SIG-M5 (cell line): ENCODE data around the gene APOC1.
"Not testable (repeated sequence)": the region's sequence is repeated elsewhere in the genome, so short reads cannot be mapped to it uniquely, and the experiment has no call there.

Source experiments
- DNase-seq: peaks from one replicate; lab custom pipeline; 2025; lab: John Stamatoyannopoulos, UW

APOC1 gene

GRCh38 chr19:44889830-44890365 is 24.5 kb upstream of the APOC1 start:
- DNase-seq: no peak

- DNase-seq: peak; percentile 97
Measured at GRCh38 chr19:44890366-44891015, 23.9 kb upstream of the APOC1 start.

DNA sequence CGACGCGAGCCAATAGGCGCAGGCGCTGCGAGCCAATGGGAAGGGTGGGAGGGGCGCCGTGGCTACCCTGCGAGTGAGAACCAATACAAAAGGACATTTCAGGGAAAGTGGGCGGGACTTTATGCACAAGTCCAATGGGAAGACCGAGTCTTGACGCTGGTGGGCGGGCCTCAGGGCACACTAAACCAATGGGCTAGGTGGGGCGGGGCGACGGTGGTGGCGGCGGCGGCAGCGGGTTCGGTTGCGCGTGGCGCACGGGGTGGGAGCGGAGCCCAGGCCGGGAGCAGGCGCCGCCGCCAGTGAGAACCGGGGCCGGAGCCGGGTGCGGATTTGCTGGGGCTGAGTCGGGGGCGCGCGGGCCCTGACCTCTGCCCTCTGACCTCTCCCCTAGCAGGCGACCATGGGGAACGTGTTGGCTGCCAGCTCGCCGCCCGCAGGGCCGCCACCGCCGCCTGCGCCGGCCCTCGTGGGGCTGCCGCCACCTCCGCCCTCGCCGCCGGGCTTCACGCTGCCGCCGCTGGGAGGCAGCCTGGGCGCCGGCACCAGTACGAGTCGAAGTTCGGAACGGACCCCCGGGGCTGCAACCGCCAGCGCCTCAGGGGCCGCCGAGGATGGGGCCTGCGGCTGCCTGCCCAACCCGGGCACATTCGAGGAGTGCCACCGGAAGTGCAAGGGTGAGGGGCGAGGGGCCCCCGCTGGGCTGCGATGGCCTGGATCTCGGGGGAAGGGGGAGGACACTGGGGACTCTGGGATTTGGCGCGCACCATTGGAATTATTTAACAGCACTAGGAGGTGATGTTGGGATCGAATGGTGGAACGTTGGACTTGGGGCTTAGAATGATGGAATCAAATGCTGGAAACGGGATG is 23.2 kb upstream of the APOC1 start, which contains the start of gene TOMM40:
Gene TOMM40 (plus strand): TSS at position 239 of the 867 bp plus-strand sequence. CDS start 162 bp downstream, at position 401.
- DNase-seq: peak; percentile 96

DNA sequence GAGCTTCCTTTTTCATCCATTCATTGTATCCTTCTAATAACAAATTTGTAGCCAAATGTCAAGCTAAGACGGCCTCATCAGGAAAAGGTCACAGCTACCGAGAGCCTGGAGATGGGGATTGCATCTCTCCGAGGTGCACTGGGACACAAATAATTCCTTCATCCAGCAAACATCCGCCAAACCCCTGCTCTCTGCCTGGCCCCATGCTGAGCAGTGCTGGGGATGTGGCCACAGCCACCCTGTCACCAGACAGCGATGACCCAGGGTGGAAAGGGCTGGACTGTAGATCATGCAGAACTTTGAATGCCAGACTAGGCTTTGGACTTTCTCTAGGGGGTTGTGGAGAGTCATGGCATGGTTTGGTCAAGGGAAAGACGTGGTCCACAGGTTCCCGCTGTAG is 21.5 kb upstream of the APOC1 start:
- no peak for DNase-seq

GRCh38 chr19:44893332-44894051 is 20.9 kb upstream of the APOC1 start:
- no peak for DNase-seq

- DNase-seq: no peak
Measured at GRCh38 chr19:44894052-44894400, 20.4 kb upstream of the APOC1 start.

- no peak for DNase-seq
Measured at GRCh38 chr19:44894946-44895345, 19.5 kb upstream of the APOC1 start.

- no peak for DNase-seq
Measured at GRCh38 chr19:44897835-44898234, 16.6 kb upstream of the APOC1 start.

GRCh38 chr19:44900328-44901244 is 13.8 kb upstream of the APOC1 start:
- no peak for DNase-seq

DNA sequence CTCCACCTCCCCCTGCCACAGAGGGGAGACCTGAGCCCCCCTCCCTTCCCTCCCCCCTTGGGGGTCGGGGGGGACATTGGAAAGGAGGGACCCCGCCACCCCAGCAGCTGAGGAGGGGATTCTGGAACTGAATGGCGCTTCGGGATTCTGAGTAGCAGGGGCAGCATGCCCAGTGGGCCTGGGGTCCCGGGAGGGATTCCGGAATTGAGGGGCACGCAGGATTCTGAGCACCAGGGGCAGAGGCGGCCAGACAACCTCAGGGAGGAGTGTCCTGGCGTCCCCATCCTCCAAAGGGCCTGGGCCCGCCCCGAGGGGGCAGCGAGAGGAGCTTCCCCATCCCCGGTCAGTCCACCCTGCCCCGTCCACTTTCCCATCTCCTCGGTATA is 11.2 kb upstream of the APOC1 start:
- no peak for DNase-seq

DNA sequence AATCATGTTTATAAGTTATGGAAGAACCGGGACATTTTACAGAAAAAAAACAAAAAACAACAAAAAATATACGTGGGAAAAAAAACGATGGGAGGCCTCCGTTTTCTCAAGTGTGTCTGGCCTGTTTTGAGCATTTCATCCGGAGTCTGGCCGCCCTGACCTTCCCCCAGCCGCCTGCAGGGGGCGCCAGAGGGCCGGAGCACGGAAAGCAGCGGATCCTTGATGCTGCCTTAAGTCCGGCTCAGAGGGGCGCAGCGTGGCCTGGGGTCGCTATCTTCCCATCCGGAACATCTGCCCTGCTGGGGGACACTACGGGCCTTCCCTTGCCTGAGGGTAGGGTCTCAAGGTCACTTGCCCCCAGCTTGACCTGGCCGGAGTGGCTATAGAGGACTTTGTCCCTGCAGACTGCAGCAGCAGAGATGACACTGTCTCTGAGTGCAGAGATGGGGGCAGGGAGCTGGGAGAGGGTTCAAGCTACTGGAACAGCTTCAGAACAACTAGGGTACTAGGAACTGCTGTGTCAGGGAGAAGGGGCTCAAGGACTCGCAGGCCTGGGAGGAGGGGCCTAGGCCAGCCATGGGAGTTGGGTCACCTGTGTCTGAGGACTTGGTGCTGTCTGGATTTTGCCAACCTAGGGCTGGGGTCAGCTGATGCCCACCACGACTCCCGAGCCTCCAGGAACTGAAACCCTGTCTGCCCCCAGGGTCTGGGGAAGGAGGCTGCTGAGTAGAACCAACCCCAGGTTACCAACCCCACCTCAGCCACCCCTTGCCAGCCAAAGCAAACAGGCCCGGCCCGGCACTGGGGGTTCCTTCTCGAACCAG is 10.6 kb upstream of the APOC1 start:
- no peak for DNase-seq

DNA sequence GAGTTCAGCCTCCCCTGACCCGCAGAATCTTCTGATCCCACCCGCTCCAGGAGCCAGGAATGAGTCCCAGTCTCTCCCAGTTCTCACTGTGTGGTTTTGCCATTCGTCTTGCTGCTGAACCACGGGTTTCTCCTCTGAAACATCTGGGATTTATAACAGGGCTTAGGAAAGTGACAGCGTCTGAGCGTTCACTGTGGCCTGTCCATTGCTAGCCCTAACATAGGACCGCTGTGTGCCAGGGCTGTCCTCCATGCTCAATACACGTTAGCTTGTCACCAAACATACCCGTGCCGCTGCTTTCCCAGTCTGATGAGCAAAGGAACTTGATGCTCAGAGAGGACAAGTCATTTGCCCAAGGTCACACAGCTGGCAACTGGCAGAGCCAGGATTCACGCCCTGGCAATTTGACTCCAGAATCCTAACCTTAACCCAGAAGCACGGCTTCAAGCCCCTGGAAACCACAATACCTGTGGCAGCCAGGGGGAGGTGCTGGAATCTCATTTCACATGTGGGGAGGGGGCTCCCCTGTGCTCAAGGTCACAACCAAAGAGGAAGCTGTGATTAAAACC is 9.9 kb upstream of the APOC1 start:
- no peak for DNase-seq

GRCh38 chr19:44905437-44906160 is 8.8 kb upstream of the APOC1 start, which contains the start of gene APOE:
TSS of gene APOE (plus strand) at chr19:44905796. CDS start at chr19:44906625, 829 bp downstream.
- DNase-seq: no peak

DNA sequence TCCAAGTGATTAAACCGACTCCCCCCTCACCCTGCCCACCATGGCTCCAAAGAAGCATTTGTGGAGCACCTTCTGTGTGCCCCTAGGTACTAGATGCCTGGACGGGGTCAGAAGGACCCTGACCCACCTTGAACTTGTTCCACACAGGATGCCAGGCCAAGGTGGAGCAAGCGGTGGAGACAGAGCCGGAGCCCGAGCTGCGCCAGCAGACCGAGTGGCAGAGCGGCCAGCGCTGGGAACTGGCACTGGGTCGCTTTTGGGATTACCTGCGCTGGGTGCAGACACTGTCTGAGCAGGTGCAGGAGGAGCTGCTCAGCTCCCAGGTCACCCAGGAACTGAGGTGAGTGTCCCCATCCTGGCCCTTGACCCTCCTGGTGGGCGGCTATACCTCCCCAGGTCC is 6.8 kb upstream of the APOC1 start:
- no peak for DNase-seq

DNA sequence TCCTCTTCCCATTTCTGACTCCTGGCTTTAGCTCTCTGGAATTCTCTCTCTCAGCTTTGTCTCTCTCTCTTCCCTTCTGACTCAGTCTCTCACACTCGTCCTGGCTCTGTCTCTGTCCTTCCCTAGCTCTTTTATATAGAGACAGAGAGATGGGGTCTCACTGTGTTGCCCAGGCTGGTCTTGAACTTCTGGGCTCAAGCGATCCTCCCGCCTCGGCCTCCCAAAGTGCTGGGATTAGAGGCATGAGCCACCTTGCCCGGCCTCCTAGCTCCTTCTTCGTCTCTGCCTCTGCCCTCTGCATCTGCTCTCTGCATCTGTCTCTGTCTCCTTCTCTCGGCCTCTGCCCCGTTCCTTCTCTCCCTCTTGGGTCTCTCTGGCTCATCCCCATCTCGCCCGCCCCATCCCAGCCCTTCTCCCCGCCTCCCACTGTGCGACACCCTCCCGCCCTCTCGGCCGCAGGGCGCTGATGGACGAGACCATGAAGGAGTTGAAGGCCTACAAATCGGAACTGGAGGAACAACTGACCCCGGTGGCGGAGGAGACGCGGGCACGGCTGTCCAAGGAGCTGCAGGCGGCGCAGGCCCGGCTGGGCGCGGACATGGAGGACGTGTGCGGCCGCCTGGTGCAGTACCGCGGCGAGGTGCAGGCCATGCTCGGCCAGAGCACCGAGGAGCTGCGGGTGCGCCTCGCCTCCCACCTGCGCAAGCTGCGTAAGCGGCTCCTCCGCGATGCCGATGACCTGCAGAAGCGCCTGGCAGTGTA is 6.2 kb upstream of the APOC1 start:
- no peak for DNase-seq

DNA sequence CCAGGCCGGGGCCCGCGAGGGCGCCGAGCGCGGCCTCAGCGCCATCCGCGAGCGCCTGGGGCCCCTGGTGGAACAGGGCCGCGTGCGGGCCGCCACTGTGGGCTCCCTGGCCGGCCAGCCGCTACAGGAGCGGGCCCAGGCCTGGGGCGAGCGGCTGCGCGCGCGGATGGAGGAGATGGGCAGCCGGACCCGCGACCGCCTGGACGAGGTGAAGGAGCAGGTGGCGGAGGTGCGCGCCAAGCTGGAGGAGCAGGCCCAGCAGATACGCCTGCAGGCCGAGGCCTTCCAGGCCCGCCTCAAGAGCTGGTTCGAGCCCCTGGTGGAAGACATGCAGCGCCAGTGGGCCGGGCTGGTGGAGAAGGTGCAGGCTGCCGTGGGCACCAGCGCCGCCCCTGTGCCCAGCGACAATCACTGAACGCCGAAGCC is 5.6 kb upstream of the APOC1 start:
- DNase-seq: no peak

GRCh38 chr19:44909775-44910174 is 4.6 kb upstream of the APOC1 start:
- DNase-seq: no peak

- not testable (repeated sequence) for DNase-seq
Measured at GRCh38 chr19:44911896-44912295, 2.5 kb upstream of the APOC1 start.

DNA sequence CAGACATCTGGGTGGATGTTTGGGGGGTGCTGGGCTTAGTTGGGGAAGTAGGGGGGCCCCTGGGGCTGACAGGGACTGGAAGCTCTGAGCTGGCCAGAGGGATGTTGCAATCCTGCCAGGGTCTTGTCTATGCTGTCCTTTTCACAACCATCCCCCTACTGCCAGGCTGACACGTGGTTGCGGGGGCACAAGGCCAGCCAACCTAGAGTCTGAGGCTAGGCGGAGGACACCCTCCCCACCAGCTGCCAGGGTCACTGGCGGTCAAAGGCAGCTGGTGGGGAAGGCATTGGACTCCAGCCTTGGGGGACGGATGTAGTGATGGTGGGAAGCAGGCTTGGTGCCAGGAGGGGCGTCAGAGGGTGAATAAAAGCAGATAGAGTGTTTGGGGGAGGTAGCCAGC is 1.6 kb upstream of the APOC1 start:
- no peak for DNase-seq
